ENCODE results near the gene PIK3AP1. TPM values are rescaled to one million over a fixed set of nuclear protein-coding genes. Genes with fewer than 3 reads are reported as not detected.

Gene PIK3AP1
- total RNA-seq, 1 donor from 2014 or later = 0.49 TPM

DNA sequence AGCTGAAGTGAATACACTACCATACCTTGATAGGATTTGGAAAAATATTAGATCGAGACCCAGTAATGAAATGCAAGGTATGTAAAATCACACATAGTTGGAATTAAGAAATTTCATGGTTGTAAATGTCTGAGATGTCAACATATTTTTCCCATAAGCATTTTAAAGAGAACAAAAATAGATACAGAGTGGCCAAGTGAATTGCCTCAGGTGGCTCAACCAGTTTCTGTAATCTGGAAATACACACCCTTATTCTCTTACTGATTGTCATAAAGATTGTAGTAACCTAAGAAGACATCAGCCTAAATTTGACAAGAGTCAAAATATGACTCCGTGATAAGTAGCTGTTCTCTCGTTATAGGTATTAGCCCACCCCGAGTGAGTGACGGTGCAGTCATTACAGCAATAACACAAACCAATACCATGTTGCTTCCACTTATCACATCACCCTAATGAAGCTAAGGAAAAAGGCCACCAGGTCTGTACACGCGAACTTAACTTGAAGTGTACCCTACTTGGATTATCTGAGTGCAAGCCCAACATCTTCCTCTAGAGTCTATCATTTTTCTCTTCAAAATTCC lies 23.4 kb downstream of the PIK3AP1 start:
- no peak overlapping the region for H3K27ac Mint-ChIP-seq (ENCODE audit: unreplicated experiment)
- no peaks in the 10 kb centered on the region for H3K9me3 Mint-ChIP-seq (ENCODE audit: unreplicated experiment)
- H3K27me3 Mint-ChIP-seq (ENCODE audit: unreplicated experiment) = peaks cover under 1% of the 10 kb centered on the region
- TF ChIP-seq CTCF (IDR thresholded peaks at IDR 0.05; ENCODE audit: partially characterized antibody, unreplicated experiment) = no peak
- no peak for DNase-seq
- H3K4me1 Mint-ChIP-seq (ENCODE audit: low read depth, unreplicated experiment) = peaks cover 3% of the 10 kb centered on the region
- no peak overlapping the region for H3K4me3 Mint-ChIP-seq (ENCODE audit: unreplicated experiment)
- H3K36me3 Mint-ChIP-seq (ENCODE audit: unreplicated experiment) = no peaks in the 10 kb centered on the region

DNA sequence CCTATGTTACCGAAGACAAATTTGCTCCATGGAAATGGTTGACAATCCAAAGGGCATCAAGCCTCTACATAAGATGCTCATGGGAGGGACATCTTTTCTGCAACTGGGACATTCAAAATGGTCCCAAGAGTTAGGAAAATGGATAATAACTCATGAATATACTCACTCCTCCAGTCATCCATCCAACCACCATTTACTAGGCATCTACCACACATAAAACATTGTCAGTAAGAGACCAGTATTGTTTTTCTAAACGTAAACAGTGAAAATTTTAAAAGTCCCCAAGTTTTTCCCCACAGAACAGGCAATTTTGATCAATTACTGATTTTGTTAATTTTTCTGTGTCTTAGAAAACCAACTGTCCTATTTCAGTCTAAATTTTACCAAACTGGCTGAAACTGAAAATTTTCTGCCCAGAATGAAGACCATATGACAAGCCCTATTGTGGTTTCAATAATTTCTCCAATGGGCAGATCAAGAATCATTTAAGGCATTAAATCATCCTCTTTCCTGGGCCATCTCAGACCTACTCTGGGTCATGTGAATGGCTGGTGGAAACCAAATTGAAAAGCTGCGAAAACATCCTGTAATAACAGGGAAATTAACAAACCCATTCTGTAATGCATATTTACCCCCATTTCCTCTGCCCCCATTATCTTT lies 24.2 kb downstream of the PIK3AP1 start:
- no peak for TF ChIP-seq CTCF (IDR thresholded peaks at IDR 0.05; ENCODE audit: partially characterized antibody, unreplicated experiment)
- Mint-ChIP-seq H3K36me3 (ENCODE audit: unreplicated experiment) (no peaks in the 10 kb centered on the region), H3K27me3 (ENCODE audit: unreplicated experiment) (no peaks in the 10 kb centered on the region), H3K4me3 (ENCODE audit: unreplicated experiment) (no peak overlapping the region), H3K9me3 (ENCODE audit: unreplicated experiment) (no peaks in the 10 kb centered on the region), H3K4me1 (ENCODE audit: low read depth, unreplicated experiment) (peaks cover 3% of the 10 kb centered on the region), H3K27ac (ENCODE audit: unreplicated experiment) (no peak overlapping the region)
- no peak for DNase-seq

DNA sequence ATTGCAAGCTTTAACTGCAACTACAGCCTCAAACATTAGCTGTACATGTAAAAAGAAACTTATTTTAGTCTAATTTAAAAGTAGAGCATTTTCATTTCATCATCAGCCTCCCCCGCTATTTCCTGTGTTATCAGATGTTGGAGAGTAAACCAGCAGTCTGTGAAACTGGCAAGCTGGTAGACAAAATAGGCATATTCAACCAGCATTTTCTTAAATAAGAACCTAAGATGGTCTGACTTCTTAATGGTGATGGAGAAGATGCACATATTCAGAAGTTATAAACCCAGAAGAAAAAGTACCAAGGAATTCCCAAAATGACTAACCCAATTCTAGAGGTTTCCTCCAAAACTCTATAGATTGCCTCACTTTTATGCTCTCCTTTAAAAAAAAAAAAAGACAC lies 24.9 kb downstream of the PIK3AP1 start:
- H3K4me1 Mint-ChIP-seq (ENCODE audit: low read depth, unreplicated experiment) = peaks cover 2% of the 10 kb centered on the region
- DNase-seq = no peak
- no peak overlapping the region for H3K4me3 Mint-ChIP-seq (ENCODE audit: unreplicated experiment)
- no peak for TF ChIP-seq CTCF (IDR thresholded peaks at IDR 0.05; ENCODE audit: partially characterized antibody, unreplicated experiment)
- no peak overlapping the region for H3K27ac Mint-ChIP-seq (ENCODE audit: unreplicated experiment)
- H3K36me3 Mint-ChIP-seq (ENCODE audit: unreplicated experiment) = peaks cover 3% of the 10 kb centered on the region
- H3K27me3 Mint-ChIP-seq (ENCODE audit: unreplicated experiment) = peaks cover 1% of the 10 kb centered on the region
- H3K9me3 Mint-ChIP-seq (ENCODE audit: unreplicated experiment) = no peaks in the 10 kb centered on the region

DNA sequence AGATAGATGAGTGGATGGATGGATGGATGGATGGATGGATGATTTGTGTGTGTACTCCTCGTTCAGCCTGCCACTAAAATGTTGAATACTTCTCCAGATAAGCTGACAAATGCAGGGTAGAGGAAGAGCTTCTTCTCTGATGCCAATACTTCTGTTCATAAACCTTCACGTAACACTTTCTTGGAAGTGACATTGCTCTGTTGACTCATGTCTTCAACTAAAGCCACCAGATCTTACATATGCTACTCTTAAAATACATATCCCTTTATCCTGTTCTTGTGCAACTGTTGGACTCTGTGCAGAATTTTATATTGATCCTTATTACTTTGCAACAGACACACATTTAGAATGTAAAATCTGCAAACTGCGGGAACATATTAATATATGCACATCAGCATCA lies 26.9 kb downstream of the PIK3AP1 start:
- Mint-ChIP-seq H3K4me3 (ENCODE audit: unreplicated experiment) (no peak overlapping the region), H3K4me1 (ENCODE audit: low read depth, unreplicated experiment) (no peaks in the 10 kb centered on the region), H3K27ac (ENCODE audit: unreplicated experiment) (no peak overlapping the region), H3K9me3 (ENCODE audit: unreplicated experiment) (no peaks in the 10 kb centered on the region), H3K27me3 (ENCODE audit: unreplicated experiment) (peaks cover 2% of the 10 kb centered on the region), H3K36me3 (ENCODE audit: unreplicated experiment) (peaks cover 7% of the 10 kb centered on the region)
- no peak for DNase-seq
- TF ChIP-seq CTCF (IDR thresholded peaks at IDR 0.05; ENCODE audit: partially characterized antibody, unreplicated experiment) = no peak

DNA sequence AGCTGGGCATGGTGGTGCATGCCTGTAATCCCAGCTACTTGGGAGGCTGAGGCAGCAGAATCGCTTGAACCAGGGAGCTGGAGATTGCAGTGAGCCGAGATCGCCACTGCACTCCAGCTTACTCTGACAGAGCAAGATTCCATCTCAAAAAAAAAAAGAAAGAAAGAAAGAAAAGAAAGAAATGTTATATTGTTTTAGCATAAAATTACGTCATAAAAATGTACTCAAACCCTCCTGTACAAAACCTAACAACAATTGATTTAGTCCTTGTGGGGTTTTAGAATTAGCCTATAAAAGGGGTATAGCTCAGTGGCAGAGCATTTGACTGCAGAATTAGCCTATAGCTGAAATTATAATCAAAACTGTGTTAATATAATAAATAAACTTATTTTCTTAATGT lies 27.9 kb downstream of the PIK3AP1 start:
- H3K9me3 Mint-ChIP-seq (ENCODE audit: unreplicated experiment) = no peaks in the 10 kb centered on the region
- TF ChIP-seq CTCF (IDR thresholded peaks at IDR 0.05; ENCODE audit: partially characterized antibody, unreplicated experiment) = no peak
- no peak overlapping the region for H3K4me3 Mint-ChIP-seq (ENCODE audit: unreplicated experiment)
- H3K4me1 Mint-ChIP-seq (ENCODE audit: low read depth, unreplicated experiment) = no peaks in the 10 kb centered on the region
- peaks cover 7% of the 10 kb centered on the region for H3K36me3 Mint-ChIP-seq (ENCODE audit: unreplicated experiment)
- H3K27ac Mint-ChIP-seq (ENCODE audit: unreplicated experiment) = no peak overlapping the region
- H3K27me3 Mint-ChIP-seq (ENCODE audit: unreplicated experiment) = peaks cover 2% of the 10 kb centered on the region
- DNase-seq = no peak

All from glutamatergic neuron (in vitro differentiated cells).